ENCODE measurements around the gene GSC2.

- TF ChIP-seq, protein P1, sequence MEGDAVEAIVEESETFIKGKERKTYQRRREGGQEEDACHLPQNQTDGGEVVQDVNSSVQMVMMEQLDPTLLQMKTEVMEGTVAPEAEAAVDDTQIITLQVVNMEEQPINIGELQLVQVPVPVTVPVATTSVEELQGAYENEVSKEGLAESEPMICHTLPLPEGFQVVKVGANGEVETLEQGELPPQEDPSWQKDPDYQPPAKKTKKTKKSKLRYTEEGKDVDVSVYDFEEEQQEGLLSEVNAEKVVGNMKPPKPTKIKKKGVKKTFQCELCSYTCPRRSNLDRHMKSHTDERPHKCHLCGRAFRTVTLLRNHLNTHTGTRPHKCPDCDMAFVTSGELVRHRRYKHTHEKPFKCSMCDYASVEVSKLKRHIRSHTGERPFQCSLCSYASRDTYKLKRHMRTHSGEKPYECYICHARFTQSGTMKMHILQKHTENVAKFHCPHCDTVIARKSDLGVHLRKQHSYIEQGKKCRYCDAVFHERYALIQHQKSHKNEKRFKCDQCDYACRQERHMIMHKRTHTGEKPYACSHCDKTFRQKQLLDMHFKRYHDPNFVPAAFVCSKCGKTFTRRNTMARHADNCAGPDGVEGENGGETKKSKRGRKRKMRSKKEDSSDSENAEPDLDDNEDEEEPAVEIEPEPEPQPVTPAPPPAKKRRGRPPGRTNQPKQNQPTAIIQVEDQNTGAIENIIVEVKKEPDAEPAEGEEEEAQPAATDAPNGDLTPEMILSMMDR (IDR thresholded peaks at IDR 0.05) = no peak
- TF ChIP-seq POLR2A (IDR thresholded peaks at IDR 0.05) = no peak
- no peak for TF ChIP-seq EP300 (IDR thresholded peaks at IDR 0.05)
Observed at GRCh38 chr22:19119949-19120348, 30.1 kb downstream of the GSC2 start.

All from ovary (tissue), 3 donors.